GM10266 (cell line): ENCODE measurements around the gene BTBD7.

Source experiments
- DNase-seq: peaks from one replicate; pipeline ENCODE4 v3.0.0; 2012; ENCODE audit errors: extremely low spot score
- TF ChIP-seq, protein P1 (sequence below): IDR thresholded peaks from 2 replicates; pipeline ENCODE4 v1.5.1; 2012; ENCODE audit warnings: mild to moderate bottlenecking, low read depth; ENCODE audit not compliant: control insufficient read depth, insufficient read depth; ENCODE audit errors: missing control alignments

The BTBD7 gene

DNA sequence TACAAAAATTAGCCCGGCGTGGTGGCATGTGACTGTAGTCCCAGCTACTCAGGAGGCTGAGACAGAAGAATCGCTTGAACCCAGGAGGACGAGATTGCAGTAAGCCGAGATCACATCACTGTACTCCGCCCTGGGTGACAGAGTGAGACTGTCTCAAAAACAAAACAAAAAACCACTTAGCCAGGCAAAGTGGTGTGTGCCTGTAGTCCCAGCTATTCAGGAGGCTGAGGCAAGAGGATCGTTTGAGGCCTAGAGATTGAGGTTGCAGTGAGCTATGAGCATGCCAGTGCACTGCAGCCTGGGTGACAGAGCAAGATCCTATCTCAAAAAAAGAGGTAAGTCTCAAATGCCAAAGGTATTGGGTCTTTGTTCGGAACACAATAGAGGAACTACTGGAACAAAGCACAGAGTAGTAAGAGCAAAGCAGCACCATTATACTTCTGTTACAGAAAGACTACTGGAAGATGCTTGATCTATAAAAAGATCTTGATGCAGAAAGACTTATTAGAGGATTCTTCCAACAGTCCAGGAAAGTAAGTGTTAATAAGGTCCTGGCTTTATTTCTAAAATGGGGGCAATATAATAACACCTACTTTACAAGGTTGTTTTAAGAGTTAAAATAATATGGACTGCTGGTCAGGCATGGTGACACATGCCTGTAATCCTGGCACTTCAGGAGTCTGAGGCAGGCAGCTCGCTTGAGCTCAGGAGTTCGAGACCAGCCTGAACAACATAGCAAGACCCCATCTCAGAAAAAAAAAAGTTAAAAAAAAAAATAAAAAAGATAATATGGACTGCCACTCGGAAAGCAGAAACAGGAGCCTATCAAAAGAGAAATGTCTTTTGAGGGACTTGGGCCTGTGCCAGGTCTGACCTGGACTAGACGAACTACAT lies 29.9 kb downstream of the BTBD7 start:
- TF ChIP-seq, protein P1, sequence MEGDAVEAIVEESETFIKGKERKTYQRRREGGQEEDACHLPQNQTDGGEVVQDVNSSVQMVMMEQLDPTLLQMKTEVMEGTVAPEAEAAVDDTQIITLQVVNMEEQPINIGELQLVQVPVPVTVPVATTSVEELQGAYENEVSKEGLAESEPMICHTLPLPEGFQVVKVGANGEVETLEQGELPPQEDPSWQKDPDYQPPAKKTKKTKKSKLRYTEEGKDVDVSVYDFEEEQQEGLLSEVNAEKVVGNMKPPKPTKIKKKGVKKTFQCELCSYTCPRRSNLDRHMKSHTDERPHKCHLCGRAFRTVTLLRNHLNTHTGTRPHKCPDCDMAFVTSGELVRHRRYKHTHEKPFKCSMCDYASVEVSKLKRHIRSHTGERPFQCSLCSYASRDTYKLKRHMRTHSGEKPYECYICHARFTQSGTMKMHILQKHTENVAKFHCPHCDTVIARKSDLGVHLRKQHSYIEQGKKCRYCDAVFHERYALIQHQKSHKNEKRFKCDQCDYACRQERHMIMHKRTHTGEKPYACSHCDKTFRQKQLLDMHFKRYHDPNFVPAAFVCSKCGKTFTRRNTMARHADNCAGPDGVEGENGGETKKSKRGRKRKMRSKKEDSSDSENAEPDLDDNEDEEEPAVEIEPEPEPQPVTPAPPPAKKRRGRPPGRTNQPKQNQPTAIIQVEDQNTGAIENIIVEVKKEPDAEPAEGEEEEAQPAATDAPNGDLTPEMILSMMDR, result no peak

GRCh38 chr14:93301821-93302447 lies 30.9 kb downstream of the BTBD7 start:
- DNase-seq, result no peak
- TF ChIP-seq, protein P1, result no peak

More for the DNA sequence above, 29.9 kb downstream of the BTBD7 start:
- DNase-seq, result no peak

DNA sequence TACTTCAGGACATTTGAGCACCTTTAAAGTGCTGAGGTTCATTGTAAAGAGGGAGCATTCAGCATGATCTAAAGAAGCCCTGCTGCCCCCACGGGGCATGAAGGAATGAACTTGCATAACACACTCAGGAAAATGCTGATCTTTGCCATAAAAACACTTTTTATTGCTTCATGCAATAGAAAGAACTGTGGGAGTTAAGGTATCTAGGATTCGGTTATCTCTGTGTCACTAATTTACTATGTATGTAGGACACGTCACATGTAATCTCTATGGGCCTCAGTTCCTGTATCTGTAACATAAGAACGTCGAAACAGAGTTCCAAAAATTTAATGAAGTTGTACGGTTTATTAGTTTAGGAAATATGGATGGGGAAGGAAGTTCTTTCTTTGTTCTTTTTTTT lies 33.0 kb downstream of the BTBD7 start:
- DNase-seq, result no peak
- TF ChIP-seq, protein P1, result no peak

- TF ChIP-seq, protein P1, result no peak
- no peak for DNase-seq
Observed at GRCh38 chr14:93299416-93299815, 33.4 kb downstream of the BTBD7 start.

- DNase-seq, result no peak
Observed at GRCh38 chr14:93295541-93296220, 37.2 kb downstream of the BTBD7 start.

GRCh38 chr14:93286212-93286890 lies 46.5 kb downstream of the BTBD7 start:
- no peak for DNase-seq
- TF ChIP-seq, protein P1, result no peak

More at GRCh38 chr14:93295541-93296220, 37.2 kb downstream of the BTBD7 start:
- TF ChIP-seq, protein P1, result no peak
